K562 (cell line): Measurements from ENCODE around the gene OR2V2. TPM values are rescaled to one million over a fixed set of nuclear protein-coding genes. Genes with fewer than 3 reads are reported as not detected.
A peak's percentile ranks its signal among the peaks of the same experiment; 100 is the strongest.

Experiments
- CXXC5 ChIP-seq: fragments of 250-450 bp; sonication (Bioruptor Pico); IDR thresholded peaks from 2 replicates; pipeline ENCODE4 v1.8.0; 2022; ENCODE audit warnings: inconsistent platforms, mild to moderate bottlenecking, moderate library complexity
- HDGF ChIP-seq: fragments of 450-650 bp; IDR thresholded peaks from 2 replicates; pipeline ENCODE4 v1.6.1; 2016
- NCOR1 ChIP-seq: fragments of 450-650 bp; IDR thresholded peaks from 2 replicates; pipeline ENCODE4 v1.6.1; 2016; ENCODE audit warnings: mild to moderate bottlenecking, moderate library complexity
- NELFE ChIP-seq: IDR thresholded peaks from 2 replicates; pipeline ENCODE4 v1.6.1; 2011; ENCODE audit warnings: mild to moderate bottlenecking; ENCODE audit not compliant: insufficient read depth, insufficient read length
- POLR2A ChIP-seq: fragments of 450-650 bp; conservative IDR thresholded peaks from 2 replicates; pipeline ENCODE4 v1.6.1; 2016
- PTTG1 ChIP-seq: fragments of 450-650 bp; IDR thresholded peaks from 2 replicates; pipeline ENCODE4 v1.6.1; 2016; ENCODE audit warnings: low read depth, mild to moderate bottlenecking, missing genetic modification characterization, missing compliant biosample characterization
- REST ChIP-seq, 2 experiments: fragments of 450-650 bp; formaldehyde crosslinking in 1 of 2; IDR thresholded peaks; 2 replicates each; pipeline versions ENCODE4 v1.4.0 to v1.6.1; 2014 to 2020; ENCODE audit warnings: mild to moderate bottlenecking in 2 of 2, borderline replicate concordance in 1 of 2, low read depth in 1 of 2
- TAF15 ChIP-seq: fragments of 200-400 bp; formaldehyde crosslinking; IDR thresholded peaks from 2 replicates; pipeline ENCODE4 v1.6.1; 2017; ENCODE audit warnings: mild to moderate bottlenecking, low read depth, low read length, moderate library complexity
- XRCC4 ChIP-seq: IDR thresholded peaks from one replicate; pipeline ENCODE4 v1.6.1; 2011; ENCODE audit not compliant: insufficient read depth, insufficient read length; ENCODE audit errors: extremely low read depth
- YY1 ChIP-seq, 3 experiments: IDR thresholded peaks; 2 replicates each; pipeline ENCODE4 v1.6.1; 2011; ENCODE audit warnings: low read length in 2 of 3, mild to moderate bottlenecking in 2 of 3, moderate library complexity in 2 of 3, borderline replicate concordance in 1 of 3, control low read depth in 1 of 3, low read depth in 1 of 3; ENCODE audit not compliant: insufficient read depth in 3 of 3, insufficient replicate concordance in 2 of 3, control insufficient read depth in 1 of 3, insufficient read length in 1 of 3; ENCODE audit errors: extremely low read depth in 1 of 3
- ZBTB5 ChIP-seq: fragments of 450-650 bp; IDR thresholded peaks from 2 replicates; pipeline ENCODE4 v1.6.1; 2017; ENCODE audit warnings: antibody characterized with exemption
- ZNF134 ChIP-seq: fragments of 250-450 bp; sonication (Bioruptor Pico); conservative IDR thresholded peaks from 2 replicates; pipeline ENCODE4 v1.4.0; 2020
- ZNF277 ChIP-seq: fragments of 250-450 bp; sonication (Bioruptor Pico); IDR thresholded peaks from 2 replicates; pipeline ENCODE4 v1.8.0; 2022; ENCODE audit warnings: inconsistent platforms, mild to moderate bottlenecking, moderate library complexity, borderline replicate concordance
- ZNF507 ChIP-seq: conservative IDR thresholded peaks from 2 replicates; pipeline ENCODE4 v1.6.1; 2017; ENCODE audit warnings: missing genetic modification characterization, missing compliant biosample characterization
- ZNF551 ChIP-seq: fragments of 250-450 bp; sonication (Bioruptor Pico); IDR thresholded peaks from 2 replicates; pipeline ENCODE4 v1.5.0; 2021; ENCODE audit warnings: mild to moderate bottlenecking, moderate library complexity
- ZNF668 ChIP-seq: fragments of 250-450 bp; sonication (Bioruptor Pico); IDR thresholded peaks from 2 replicates; pipeline ENCODE4 v1.8.0; 2022; ENCODE audit warnings: mild to moderate bottlenecking, inconsistent platforms
- polyA plus RNA-seq, 8 experiments: library from polyadenylated mRNA; depleted of rRNA in 4 of 8; stranded (reverse) in 5 of 8; unstranded in 3 of 8; fragments of >200 nt; fragmentation: Nextera tagmentation in 2 of 8; fragmentation: Illumina TruSeq in 1 of 8; extraction: Ambion mirVana in 2 of 8; extraction: Trizol in 1 of 8; gene quantifications; 2 replicates each; pipeline versions ENCODE4 v1.2.1 to v1.2.3, GENCODE V29; 2011 to 2014; ENCODE audit warnings: inconsistent platforms in 1 of 8, missing spikeins in 1 of 8
- total RNA-seq, 7 experiments: library from RNA; depleted of rRNA in 6 of 7; stranded (reverse); fragments of >200 nt in 6 of 7; fragmentation: Illumina TruSeq in 2 of 7; extraction: Trizol in 2 of 7; gene quantifications; 2 replicates each; pipeline versions ENCODE4 v1.2.1 to v1.2.3, GENCODE V29; 2011 to 2021; ENCODE audit warnings: low replicate concordance in 1 of 7

Gene OR2V2
- total and polyA plus RNA-seq, 9 of the 15 experiments (the other 6 are each of a cell fraction or from before 2014, with no cell fraction given) = 0.01 TPM; not detected in 8

GRCh38 chr5:181204113-181204825 lies 56.9 kb downstream of the OR2V2 start (continued):
- TF ChIP-seq REST (IDR thresholded peaks at IDR 0.05; ENCODE audit: borderline replicate concordance) = peak; percentile 23; the same call in 1 of the 2 replicates
- TF ChIP-seq REST (CRISPR knock-in tag; IDR thresholded peaks at IDR 0.05; ENCODE audit: low read depth) = no peak
- no peak for TF ChIP-seq ZBTB5
- peak; percentile 49 for TF ChIP-seq POLR2A
- TF ChIP-seq TAF15 = no peak
- TF ChIP-seq ZNF507 (tag) = no peak
- no peak for TF ChIP-seq ZNF277 (CRISPR knock-in tag)
- TF ChIP-seq XRCC4 = no peak
- TF ChIP-seq CXXC5 (CRISPR knock-in tag) = peak; percentile 71
- TF ChIP-seq ZNF134 (CRISPR knock-in tag) = no peak
- TF ChIP-seq ZNF551 = no peak
- TF ChIP-seq YY1 (IDR thresholded peaks at IDR 0.05; ENCODE audit: borderline replicate concordance in 1 of 3, control insufficient read depth in 1 of 3, extremely low read depth in 1 of 3, insufficient read depth in 3 of 3, insufficient read length in 1 of 3, insufficient replicate concordance in 2 of 3, low read depth in 1 of 3, low read length in 2 of 3) = peak in 1 of 3 experiments; percentile 20
- no peak for TF ChIP-seq HDGF
- no peak for TF ChIP-seq NELFE
- no peak for TF ChIP-seq PTTG1
- no peak for TF ChIP-seq ZNF668 (CRISPR knock-in tag)
- TF ChIP-seq NCOR1 = 0 out of 2 replicates have a peak, but pooled peaks have one; percentile 11
